Measurements from ENCODE around the gene TMEM235.

DNA sequence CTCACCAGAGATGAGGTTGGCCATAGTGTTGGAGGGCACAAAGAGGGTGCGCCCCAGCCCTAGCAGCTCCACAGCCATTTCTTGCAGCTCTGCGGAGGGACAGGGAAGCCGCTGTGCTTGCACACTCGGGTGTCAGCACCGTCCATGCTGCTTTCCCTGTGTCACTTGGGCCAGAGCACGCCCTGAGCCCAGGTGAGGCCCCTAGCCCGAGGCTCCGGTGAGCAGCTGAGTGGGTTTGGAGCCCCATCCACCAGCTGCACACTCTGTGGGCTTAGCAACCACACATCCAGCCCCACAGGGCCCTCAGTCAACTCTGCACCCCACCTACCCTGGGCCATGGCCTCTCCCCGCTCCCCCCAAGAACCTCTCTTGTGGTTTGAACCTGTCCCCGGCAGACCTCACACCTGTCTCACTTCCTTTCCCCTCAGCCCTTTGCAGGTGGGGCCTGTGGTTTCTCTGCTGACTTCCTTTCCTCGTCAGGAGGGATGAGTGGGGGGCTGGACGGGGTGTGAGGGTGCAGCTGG lies 20.7 kb downstream of the TMEM235 start:
- TF ChIP-seq, protein P1, sequence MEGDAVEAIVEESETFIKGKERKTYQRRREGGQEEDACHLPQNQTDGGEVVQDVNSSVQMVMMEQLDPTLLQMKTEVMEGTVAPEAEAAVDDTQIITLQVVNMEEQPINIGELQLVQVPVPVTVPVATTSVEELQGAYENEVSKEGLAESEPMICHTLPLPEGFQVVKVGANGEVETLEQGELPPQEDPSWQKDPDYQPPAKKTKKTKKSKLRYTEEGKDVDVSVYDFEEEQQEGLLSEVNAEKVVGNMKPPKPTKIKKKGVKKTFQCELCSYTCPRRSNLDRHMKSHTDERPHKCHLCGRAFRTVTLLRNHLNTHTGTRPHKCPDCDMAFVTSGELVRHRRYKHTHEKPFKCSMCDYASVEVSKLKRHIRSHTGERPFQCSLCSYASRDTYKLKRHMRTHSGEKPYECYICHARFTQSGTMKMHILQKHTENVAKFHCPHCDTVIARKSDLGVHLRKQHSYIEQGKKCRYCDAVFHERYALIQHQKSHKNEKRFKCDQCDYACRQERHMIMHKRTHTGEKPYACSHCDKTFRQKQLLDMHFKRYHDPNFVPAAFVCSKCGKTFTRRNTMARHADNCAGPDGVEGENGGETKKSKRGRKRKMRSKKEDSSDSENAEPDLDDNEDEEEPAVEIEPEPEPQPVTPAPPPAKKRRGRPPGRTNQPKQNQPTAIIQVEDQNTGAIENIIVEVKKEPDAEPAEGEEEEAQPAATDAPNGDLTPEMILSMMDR (IDR thresholded peaks at IDR 0.05): no peak
- TF ChIP-seq, protein P2, sequence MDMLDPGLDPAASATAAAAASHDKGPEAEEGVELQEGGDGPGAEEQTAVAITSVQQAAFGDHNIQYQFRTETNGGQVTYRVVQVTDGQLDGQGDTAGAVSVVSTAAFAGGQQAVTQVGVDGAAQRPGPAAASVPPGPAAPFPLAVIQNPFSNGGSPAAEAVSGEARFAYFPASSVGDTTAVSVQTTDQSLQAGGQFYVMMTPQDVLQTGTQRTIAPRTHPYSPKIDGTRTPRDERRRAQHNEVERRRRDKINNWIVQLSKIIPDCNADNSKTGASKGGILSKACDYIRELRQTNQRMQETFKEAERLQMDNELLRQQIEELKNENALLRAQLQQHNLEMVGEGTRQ (IDR thresholded peaks at IDR 0.05; ENCODE audit: borderline replicate concordance, low read depth, low read length): no peak
- TF ChIP-seq YY1 (IDR thresholded peaks at IDR 0.05; ENCODE audit: low read depth): no peak
- TF ChIP-seq SMC3 (IDR thresholded peaks at IDR 0.05; ENCODE audit: low read depth, low read length): no peak
- TF ChIP-seq TEAD4 (IDR thresholded peaks at IDR 0.05; ENCODE audit: borderline replicate concordance, insufficient read depth): no peak
- no peak for TF ChIP-seq FOXJ3 (CRISPR knock-in tag; IDR thresholded peaks at IDR 0.05)
- TF ChIP-seq SIN3A (IDR thresholded peaks at IDR 0.05; ENCODE audit: borderline replicate concordance, low read depth, low read length): no peak
- TF ChIP-seq JUND (IDR thresholded peaks at IDR 0.05): no peak
- TF ChIP-seq TAF1 (IDR thresholded peaks at IDR 0.05; ENCODE audit: borderline replicate concordance, low read depth, low read length): no peak
- TF ChIP-seq, protein P3, sequence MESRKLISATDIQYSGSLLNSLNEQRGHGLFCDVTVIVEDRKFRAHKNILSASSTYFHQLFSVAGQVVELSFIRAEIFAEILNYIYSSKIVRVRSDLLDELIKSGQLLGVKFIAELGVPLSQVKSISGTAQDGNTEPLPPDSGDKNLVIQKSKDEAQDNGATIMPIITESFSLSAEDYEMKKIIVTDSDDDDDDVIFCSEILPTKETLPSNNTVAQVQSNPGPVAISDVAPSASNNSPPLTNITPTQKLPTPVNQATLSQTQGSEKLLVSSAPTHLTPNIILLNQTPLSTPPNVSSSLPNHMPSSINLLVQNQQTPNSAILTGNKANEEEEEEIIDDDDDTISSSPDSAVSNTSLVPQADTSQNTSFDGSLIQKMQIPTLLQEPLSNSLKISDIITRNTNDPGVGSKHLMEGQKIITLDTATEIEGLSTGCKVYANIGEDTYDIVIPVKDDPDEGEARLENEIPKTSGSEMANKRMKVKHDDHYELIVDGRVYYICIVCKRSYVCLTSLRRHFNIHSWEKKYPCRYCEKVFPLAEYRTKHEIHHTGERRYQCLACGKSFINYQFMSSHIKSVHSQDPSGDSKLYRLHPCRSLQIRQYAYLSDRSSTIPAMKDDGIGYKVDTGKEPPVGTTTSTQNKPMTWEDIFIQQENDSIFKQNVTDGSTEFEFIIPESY (IDR thresholded peaks at IDR 0.05; ENCODE audit: borderline replicate concordance, low read depth): no peak
- TF ChIP-seq, protein P4, sequence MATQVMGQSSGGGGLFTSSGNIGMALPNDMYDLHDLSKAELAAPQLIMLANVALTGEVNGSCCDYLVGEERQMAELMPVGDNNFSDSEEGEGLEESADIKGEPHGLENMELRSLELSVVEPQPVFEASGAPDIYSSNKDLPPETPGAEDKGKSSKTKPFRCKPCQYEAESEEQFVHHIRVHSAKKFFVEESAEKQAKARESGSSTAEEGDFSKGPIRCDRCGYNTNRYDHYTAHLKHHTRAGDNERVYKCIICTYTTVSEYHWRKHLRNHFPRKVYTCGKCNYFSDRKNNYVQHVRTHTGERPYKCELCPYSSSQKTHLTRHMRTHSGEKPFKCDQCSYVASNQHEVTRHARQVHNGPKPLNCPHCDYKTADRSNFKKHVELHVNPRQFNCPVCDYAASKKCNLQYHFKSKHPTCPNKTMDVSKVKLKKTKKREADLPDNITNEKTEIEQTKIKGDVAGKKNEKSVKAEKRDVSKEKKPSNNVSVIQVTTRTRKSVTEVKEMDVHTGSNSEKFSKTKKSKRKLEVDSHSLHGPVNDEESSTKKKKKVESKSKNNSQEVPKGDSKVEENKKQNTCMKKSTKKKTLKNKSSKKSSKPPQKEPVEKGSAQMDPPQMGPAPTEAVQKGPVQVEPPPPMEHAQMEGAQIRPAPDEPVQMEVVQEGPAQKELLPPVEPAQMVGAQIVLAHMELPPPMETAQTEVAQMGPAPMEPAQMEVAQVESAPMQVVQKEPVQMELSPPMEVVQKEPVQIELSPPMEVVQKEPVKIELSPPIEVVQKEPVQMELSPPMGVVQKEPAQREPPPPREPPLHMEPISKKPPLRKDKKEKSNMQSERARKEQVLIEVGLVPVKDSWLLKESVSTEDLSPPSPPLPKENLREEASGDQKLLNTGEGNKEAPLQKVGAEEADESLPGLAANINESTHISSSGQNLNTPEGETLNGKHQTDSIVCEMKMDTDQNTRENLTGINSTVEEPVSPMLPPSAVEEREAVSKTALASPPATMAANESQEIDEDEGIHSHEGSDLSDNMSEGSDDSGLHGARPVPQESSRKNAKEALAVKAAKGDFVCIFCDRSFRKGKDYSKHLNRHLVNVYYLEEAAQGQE (IDR thresholded peaks at IDR 0.05; ENCODE audit: low read depth, low read length): no peak
- no peak for TF ChIP-seq NFIC (IDR thresholded peaks at IDR 0.05; ENCODE audit: borderline replicate concordance)
- TF ChIP-seq, protein P5, sequence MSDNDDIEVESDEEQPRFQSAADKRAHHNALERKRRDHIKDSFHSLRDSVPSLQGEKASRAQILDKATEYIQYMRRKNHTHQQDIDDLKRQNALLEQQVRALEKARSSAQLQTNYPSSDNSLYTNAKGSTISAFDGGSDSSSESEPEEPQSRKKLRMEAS (IDR thresholded peaks at IDR 0.05; ENCODE audit: low read depth): no peak
- TF ChIP-seq POLR2AphosphoS5 (IDR thresholded peaks at IDR 0.05; ENCODE audit: low read depth, low read length): no peak

All from SK-N-SH (cell line).